ENCODE data around the gene CACNA1C.
A peak's percentile ranks its signal among the peaks of the same experiment; 100 is the strongest.
"Not testable (repeated sequence)": the region's sequence is repeated elsewhere in the genome, so short reads cannot be mapped to it uniquely, and the experiment has no call there.

CACNA1C gene

GRCh38 chr12:2112401-2112800 is 59.6 kb downstream of the CACNA1C start:
- DNase-seq (ENCODE audit: low read depth), result no peak

GRCh38 chr12:2113119-2113912 is 60.5 kb downstream of the CACNA1C start:
- DNase-seq (ENCODE audit: low read depth), result no peak

DNA sequence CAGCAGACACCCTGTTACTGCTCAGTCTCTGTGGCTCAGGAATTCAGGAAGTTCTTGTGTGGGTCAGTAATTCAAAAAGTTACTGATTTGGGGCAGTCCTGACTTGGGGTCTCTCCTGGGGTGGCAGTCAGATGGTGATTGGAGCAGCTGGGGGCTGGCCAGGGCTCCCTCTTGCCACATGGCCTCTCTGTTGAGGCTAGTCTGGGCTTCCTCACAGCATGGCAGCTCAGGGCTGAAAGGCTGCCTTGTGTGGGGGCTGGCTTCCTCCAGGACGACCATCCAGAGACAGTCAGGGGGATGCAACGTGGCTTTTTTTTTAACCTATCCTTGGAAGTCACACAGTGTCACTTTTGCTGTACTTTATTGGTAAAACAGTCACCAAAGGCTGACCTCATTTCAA is 61.3 kb downstream of the CACNA1C start:
- DNase-seq (ENCODE audit: low read depth), result no peak

DNA sequence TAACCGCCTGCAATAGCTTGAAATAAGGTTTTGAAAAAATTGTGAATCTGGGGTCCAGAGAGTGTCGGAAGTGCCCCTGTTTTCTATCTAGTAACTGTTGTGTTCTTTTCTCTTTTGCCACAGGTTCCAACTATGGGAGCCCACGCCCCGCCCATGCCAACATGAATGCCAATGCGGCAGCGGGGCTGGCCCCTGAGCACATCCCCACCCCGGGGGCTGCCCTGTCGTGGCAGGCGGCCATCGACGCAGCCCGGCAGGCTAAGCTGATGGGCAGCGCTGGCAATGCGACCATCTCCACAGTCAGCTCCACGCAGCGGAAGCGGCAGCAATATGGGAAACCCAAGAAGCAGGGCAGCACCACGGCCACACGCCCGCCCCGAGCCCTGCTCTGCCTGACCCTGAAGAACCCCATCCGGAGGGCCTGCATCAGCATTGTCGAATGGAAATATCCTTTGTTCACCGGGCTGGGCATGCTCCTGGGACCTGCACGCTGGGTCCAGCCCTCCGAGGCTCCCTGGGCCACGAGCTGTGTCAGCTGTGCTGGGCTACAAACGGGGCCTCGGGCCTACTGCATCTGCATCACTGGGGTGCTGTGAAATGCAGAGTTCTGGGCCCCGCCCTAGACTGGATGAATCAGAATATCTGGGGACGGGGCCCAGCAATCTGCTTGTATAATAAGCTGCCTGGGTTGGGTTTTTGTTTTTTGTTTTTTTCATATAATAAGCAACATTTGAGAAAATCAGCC is 62.5 kb downstream of the CACNA1C start:
- no peak for DNase-seq (ENCODE audit: low read depth)

GRCh38 chr12:2117541-2117940 is 64.8 kb downstream of the CACNA1C start:
- DNase-seq (ENCODE audit: low read depth), result no peak

GRCh38 chr12:2118061-2118460 is 65.3 kb downstream of the CACNA1C start:
- DNase-seq (ENCODE audit: low read depth), result no peak

DNA sequence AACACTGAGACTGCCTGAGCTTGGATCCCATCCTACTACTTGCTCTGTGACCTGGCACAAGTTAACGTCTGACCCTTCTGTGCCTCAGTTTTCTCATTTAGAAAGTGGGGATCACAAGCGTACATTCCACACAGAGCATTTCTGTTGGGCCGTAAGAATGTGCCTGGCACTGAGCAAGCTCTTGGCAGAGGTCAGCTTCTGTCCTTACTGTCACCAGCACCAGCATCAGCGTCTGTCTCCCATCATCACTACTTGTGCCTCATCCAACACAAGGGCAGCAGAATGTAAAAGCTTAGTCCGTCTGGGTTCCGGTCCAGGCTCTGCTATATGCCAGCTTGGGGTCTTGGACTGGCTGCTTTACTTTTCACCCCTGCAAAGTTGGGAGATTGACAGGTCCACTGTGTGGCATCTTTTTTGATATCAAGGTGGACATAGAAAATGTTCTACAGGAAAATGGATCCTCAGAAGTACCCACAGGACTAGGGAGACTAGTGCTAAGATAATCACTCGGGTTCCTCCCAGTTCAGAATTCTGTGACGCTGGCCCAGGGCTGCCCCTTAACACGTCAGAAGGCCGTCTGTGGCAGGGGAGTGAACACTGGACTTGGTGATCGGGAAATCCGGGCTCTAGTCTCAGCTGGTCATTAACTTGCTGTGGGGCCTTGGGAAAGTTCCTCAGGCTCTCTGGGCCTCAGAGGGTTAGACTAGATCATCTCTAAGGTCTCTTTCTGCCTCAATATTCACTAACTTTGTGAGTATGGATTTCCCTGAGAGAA is 65.9 kb downstream of the CACNA1C start:
- DNase-seq (ENCODE audit: low read depth), result no peak

GRCh38 chr12:2119266-2119665 is 66.5 kb downstream of the CACNA1C start:
- DNase-seq (ENCODE audit: low read depth), result no peak

- DNase-seq (ENCODE audit: low read depth), result no peak
Measured at GRCh38 chr12:2120982-2121758, 68.4 kb downstream of the CACNA1C start.

- no peak for DNase-seq (ENCODE audit: low read depth)
Measured at GRCh38 chr12:2124466-2125023, 71.8 kb downstream of the CACNA1C start.

GRCh38 chr12:2125651-2126522 is 73.1 kb downstream of the CACNA1C start:
- no peak for DNase-seq (ENCODE audit: low read depth)

GRCh38 chr12:2126676-2127406 is 74.1 kb downstream of the CACNA1C start:
- DNase-seq (ENCODE audit: low read depth), result no peak

DNA sequence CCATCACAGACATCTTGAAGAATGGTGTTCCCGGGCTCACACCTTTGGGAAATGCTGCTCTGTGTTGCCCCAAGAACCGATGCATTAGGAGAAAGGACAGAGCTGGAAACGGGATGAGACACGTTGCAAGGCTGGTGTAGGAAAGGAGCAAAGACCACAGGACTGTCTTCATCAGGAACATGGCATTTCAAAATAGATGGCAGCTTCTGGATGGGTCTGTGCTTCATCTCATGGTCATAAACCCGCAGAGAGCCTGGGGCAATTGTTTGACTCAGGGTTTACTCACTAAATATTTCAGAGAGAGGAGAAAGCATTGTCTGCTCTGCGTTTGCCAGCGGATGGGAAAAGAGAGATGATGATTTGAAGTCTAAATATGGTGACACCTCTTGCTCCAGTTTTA is 76.3 kb downstream of the CACNA1C start:
- peak; percentile 83 for DNase-seq (ENCODE audit: low read depth)

GRCh38 chr12:2135661-2136418 is 83.1 kb downstream of the CACNA1C start:
- not testable (repeated sequence) for DNase-seq (ENCODE audit: low read depth)

DNA sequence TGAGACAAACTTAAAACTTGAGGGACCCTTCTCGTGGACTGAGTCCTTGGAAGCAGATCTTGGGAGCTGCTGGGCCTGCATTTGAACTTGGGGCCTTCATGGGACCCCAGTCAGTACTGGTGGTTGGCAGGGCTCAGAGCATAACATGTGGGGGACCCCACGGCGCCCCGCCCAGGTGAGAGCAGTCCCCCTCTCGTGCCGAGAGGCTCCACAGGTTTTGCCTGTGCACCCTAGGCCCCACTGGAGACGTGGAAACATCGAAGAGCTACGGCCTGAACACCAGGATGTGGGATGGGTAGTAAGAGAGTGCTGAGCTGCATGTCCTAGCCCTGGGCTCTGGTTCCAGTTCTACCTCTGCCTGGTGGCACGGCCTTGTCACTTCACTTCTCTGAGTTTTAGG is 84.1 kb downstream of the CACNA1C start:
- DNase-seq (ENCODE audit: low read depth), result no peak

DNA sequence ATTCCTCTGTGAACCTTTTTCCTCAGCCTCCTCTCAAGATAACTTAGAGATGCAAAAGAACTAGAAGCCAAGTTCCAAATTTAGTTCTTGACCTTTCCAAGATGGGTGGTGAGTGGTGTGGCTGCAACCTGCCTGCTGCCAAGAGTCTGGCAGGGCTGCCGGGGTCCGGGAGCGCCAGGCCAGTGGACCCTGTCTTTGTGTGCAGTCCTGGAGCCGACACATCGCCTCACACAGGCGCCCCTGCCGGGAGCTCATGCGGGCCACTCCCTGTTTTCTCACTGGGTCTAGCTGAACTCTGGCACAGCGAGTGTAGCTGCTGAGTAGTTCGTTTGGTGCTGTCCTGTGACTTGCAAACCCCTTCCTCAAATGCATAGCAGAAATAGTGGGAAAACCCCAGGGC is 84.9 kb downstream of the CACNA1C start:
- DNase-seq (ENCODE audit: low read depth), result no peak

- no peak for DNase-seq (ENCODE audit: low read depth)
Measured at GRCh38 chr12:2138294-2138693, 85.5 kb downstream of the CACNA1C start.

GRCh38 chr12:2138871-2139308 is 86.1 kb downstream of the CACNA1C start:
- DNase-seq (ENCODE audit: low read depth), result no peak

- no peak for DNase-seq (ENCODE audit: low read depth)
Measured at GRCh38 chr12:2139651-2140050, 86.9 kb downstream of the CACNA1C start.

All from GM04503 (cell line).